T1000 (cell line): ENCODE data around the gene SHROOM1.

Experiments
- DNase-seq: peaks from one replicate; lab custom pipeline; 2025; ENCODE audit warnings: mixed read lengths; lab: John Stamatoyannopoulos, UW

The SHROOM1 gene

GRCh38 chr5:132853790-132854189 lies 23.3 kb upstream of the SHROOM1 start:
- DNase-seq: no peak

- DNase-seq: no peak
Measured at GRCh38 chr5:132853323-132853722, 22.9 kb upstream of the SHROOM1 start.

- no peak for DNase-seq
Measured at GRCh38 chr5:132850066-132850465, 19.6 kb upstream of the SHROOM1 start.

GRCh38 chr5:132849347-132849746 lies 18.9 kb upstream of the SHROOM1 start:
- DNase-seq: no peak

GRCh38 chr5:132848270-132848669 lies 17.8 kb upstream of the SHROOM1 start:
- no peak for DNase-seq

GRCh38 chr5:132841305-132841704 lies 10.9 kb upstream of the SHROOM1 start:
- peak; percentile 10 for DNase-seq

- DNase-seq: no peak
Measured at GRCh38 chr5:132840896-132841295, 10.4 kb upstream of the SHROOM1 start.

GRCh38 chr5:132840313-132840712 lies 9.9 kb upstream of the SHROOM1 start:
- DNase-seq: no peak

GRCh38 chr5:132839426-132840301 lies 9.2 kb upstream of the SHROOM1 start:
- DNase-seq: no peak

- no peak for DNase-seq
Measured at GRCh38 chr5:132838516-132839282, 8.3 kb upstream of the SHROOM1 start.

GRCh38 chr5:132837868-132838267 lies 7.4 kb upstream of the SHROOM1 start:
- DNase-seq: no peak

GRCh38 chr5:132836852-132837251 lies 6.4 kb upstream of the SHROOM1 start:
- no peak for DNase-seq

- no peak for DNase-seq
Measured at GRCh38 chr5:132834057-132834456, 3.6 kb upstream of the SHROOM1 start.

- no peak for DNase-seq
Measured at GRCh38 chr5:132832612-132833011, 2.2 kb upstream of the SHROOM1 start.

- no peak for DNase-seq
Measured at GRCh38 chr5:132831095-132831860, 831 bp upstream of the SHROOM1 start.

- peak; percentile 43 for DNase-seq
Measured at GRCh38 chr5:132829742-132830435, 558 bp downstream of the SHROOM1 start.

- DNase-seq: no peak
Measured at GRCh38 chr5:132828846-132829494, 1.5 kb downstream of the SHROOM1 start.

- no peak for DNase-seq
Measured at GRCh38 chr5:132827943-132828673, 2.3 kb downstream of the SHROOM1 start.

GRCh38 chr5:132826424-132827082 lies 3.9 kb downstream of the SHROOM1 start:
- no peak for DNase-seq

GRCh38 chr5:132825834-132826391 lies 4.5 kb downstream of the SHROOM1 start:
- no peak for DNase-seq
